ENCODE measurements around the gene PANK2. TPM values are rescaled to one million over a fixed set of nuclear protein-coding genes. Genes with fewer than 3 reads are reported as not detected.

The PANK2 gene
- total and polyA plus RNA-seq, 8 donors = 34.1 to 47.8 (median 39.1) TPM

GRCh38 chr20:3911956-3912355 is 22.8 kb downstream of the PANK2 start:
- no peak overlapping the region for H3K27ac ChIP-seq
- peaks cover 6 to 92% of the 10 kb centered on the region in 2 donors for H3K36me3 ChIP-seq
- no peaks in the 10 kb centered on the region for H3K9me3 ChIP-seq
- H3K4me1 ChIP-seq = no peaks in the 10 kb centered on the region
- TF ChIP-seq CTCF (IDR thresholded peaks at IDR 0.05) = no peak
- H3K4me3 ChIP-seq = no peak overlapping the region
- no peaks in the 10 kb centered on the region for H3K27me3 ChIP-seq
- DNase-seq (no peak), ATAC-seq (peak; percentile 85)
- intact Hi-C loops (cut with DNase I) = no loop called here

GRCh38 chr20:3914446-3914845 is 25.3 kb downstream of the PANK2 start:
- Histone ChIP-seq H3K27me3 (no peaks in the 10 kb centered on the region), H3K27ac (no peak overlapping the region), H3K36me3 (peaks cover 6 to 98% of the 10 kb centered on the region in 2 donors), H3K4me3 (no peak overlapping the region), H3K9me3 (no peaks in the 10 kb centered on the region), H3K4me1 (peaks cover 0 to 5% of the 10 kb centered on the region in 2 donors)
- DNase-seq (no peak), ATAC-seq (no peak)
- no peak for TF ChIP-seq CTCF (IDR thresholded peaks at IDR 0.05)
- intact Hi-C loops (cut with DNase I) = no loop called here

GRCh38 chr20:3915691-3916090 is 26.5 kb downstream of the PANK2 start:
- Histone ChIP-seq H3K9me3 (no peaks in the 10 kb centered on the region), H3K36me3 (peaks cover 6 to 98% of the 10 kb centered on the region in 2 donors), H3K4me3 (no peak overlapping the region), H3K27me3 (no peaks in the 10 kb centered on the region), H3K4me1 (peaks cover 0 to 9% of the 10 kb centered on the region in 2 donors), H3K27ac (no peak overlapping the region)
- TF ChIP-seq CTCF (IDR thresholded peaks at IDR 0.05) = no peak
- DNase-seq (no peak), ATAC-seq (no peak)
- intact Hi-C loops (cut with DNase I) = no loop called here

GRCh38 chr20:3916364-3916763 is 27.2 kb downstream of the PANK2 start:
- intact Hi-C loops (cut with DNase I) = no loop called here
- ATAC-seq (no peak), DNase-seq (no peak)
- H3K27me3 ChIP-seq = no peaks in the 10 kb centered on the region
- no peak overlapping the region for H3K4me3 ChIP-seq
- H3K27ac ChIP-seq = peak overlapping the region in 1 of 2 donors; percentile 31
- TF ChIP-seq CTCF (IDR thresholded peaks at IDR 0.05) = no peak
- H3K4me1 ChIP-seq = peaks cover 0 to 9% of the 10 kb centered on the region in 2 donors
- no peaks in the 10 kb centered on the region for H3K9me3 ChIP-seq
- peaks cover 6 to 98% of the 10 kb centered on the region in 2 donors for H3K36me3 ChIP-seq

- no peak for DNase-seq
- ATAC-seq = no peak
- peaks cover 0 to 98% of the 10 kb centered on the region in 2 donors for H3K36me3 ChIP-seq
Observed at GRCh38 chr20:3919352-3919751, 30.2 kb downstream of the PANK2 start.

More at GRCh38 chr20:3919352-3919751, 30.2 kb downstream of the PANK2 start:
- no peak for TF ChIP-seq CTCF (IDR thresholded peaks at IDR 0.05)
- Histone ChIP-seq H3K9me3 (no peaks in the 10 kb centered on the region), H3K4me1 (peaks cover 4 to 32% of the 10 kb centered on the region in 2 donors), H3K27ac (no peak overlapping the region), H3K4me3 (no peak overlapping the region), H3K27me3 (no peaks in the 10 kb centered on the region)
- intact Hi-C loops (cut with DNase I) = no loop called here
